H9 (cell line): Measurements from ENCODE around the gene AFF4. TPM values are rescaled to one million over a fixed set of nuclear protein-coding genes. Genes with fewer than 3 reads are reported as not detected.

ENCODE experiments used
- DNase-seq: peaks from one replicate; pipeline ENCODE4 v3.0.0-alpha.2; 2017
- H2AFZ ChIP-seq: one replicate; pipeline ENCODE4 v1.6.1; 2013; ENCODE audit warnings: mild to moderate bottlenecking, low read length, control low read depth, moderate library complexity
- H2AK5ac ChIP-seq: 2 replicates; pipeline ENCODE4 v1.6.1; 2013; ENCODE audit warnings: low read length, control low read depth, mixed read lengths; ENCODE audit not compliant: insufficient read length
- H2BK120ac ChIP-seq: one replicate; pipeline ENCODE4 v1.6.1; 2013; ENCODE audit warnings: low read depth, mild to moderate bottlenecking, low read length, control low read depth, inconsistent platforms; ENCODE audit not compliant: poor library complexity, severe bottlenecking
- H2BK12ac ChIP-seq: 2 replicates; pipeline ENCODE4 v1.6.1; 2013; ENCODE audit warnings: low read length, control low read depth, mixed read lengths, low read depth; ENCODE audit not compliant: insufficient read length
- H2BK15ac ChIP-seq: 2 replicates; pipeline ENCODE4 v1.6.1; 2013; ENCODE audit warnings: low read depth, low read length, control low read depth
- H2BK20ac ChIP-seq: one replicate; pipeline ENCODE4 v1.6.1; 2013; ENCODE audit warnings: low read depth, mild to moderate bottlenecking, low read length, control low read depth, inconsistent platforms; ENCODE audit not compliant: poor library complexity, severe bottlenecking
- H2BK5ac ChIP-seq: 2 replicates; pipeline ENCODE4 v1.6.1; 2013; ENCODE audit warnings: low read length, control low read depth, mixed read lengths; ENCODE audit not compliant: insufficient read length
- H3K14ac ChIP-seq: 2 replicates; pipeline ENCODE4 v1.6.1; 2013; ENCODE audit warnings: low read length, control low read depth; ENCODE audit not compliant: insufficient read depth
- H3K18ac ChIP-seq: 2 replicates; pipeline ENCODE4 v1.6.1; 2013; ENCODE audit warnings: low read depth, mild to moderate bottlenecking, mixed read lengths, low read length, control low read depth; ENCODE audit not compliant: insufficient read length
- H3K23ac ChIP-seq: 2 replicates; pipeline ENCODE4 v1.6.1; 2013; ENCODE audit warnings: low read length, control low read depth, mixed read lengths, low read depth; ENCODE audit not compliant: insufficient read length
- H3K23me2 ChIP-seq: 2 replicates; pipeline ENCODE4 v1.6.1; 2013; ENCODE audit warnings: low read depth, mild to moderate bottlenecking, mixed read lengths, low read length, control low read depth; ENCODE audit not compliant: insufficient read length, poor library complexity, severe bottlenecking
- H3K27ac ChIP-seq: 2 replicates; pipeline ENCODE4 v1.5.1; 2013; ENCODE audit warnings: low read length, control low read depth, mixed read lengths, low read depth; ENCODE audit not compliant: insufficient read length
- H3K27me3 ChIP-seq: 2 replicates; pipeline ENCODE4 v1.6.1; 2013; ENCODE audit warnings: low read length, control low read depth, inconsistent platforms; ENCODE audit not compliant: insufficient read depth
- H3K4ac ChIP-seq: 2 replicates; pipeline ENCODE4 v1.6.1; 2013; ENCODE audit warnings: low read depth, mild to moderate bottlenecking, control low read depth, inconsistent platforms, low read length, moderate library complexity
- H3K4me1 ChIP-seq: 2 replicates; pipeline ENCODE4 v1.6.1; 2013; ENCODE audit warnings: low read length, control low read depth, inconsistent platforms; ENCODE audit not compliant: insufficient read depth
- H3K4me2 ChIP-seq: 2 replicates; pipeline ENCODE4 v1.6.1; 2013; ENCODE audit warnings: low read length, control low read depth, mixed read lengths; ENCODE audit not compliant: insufficient read length, insufficient read depth
- H3K56ac ChIP-seq: 2 replicates; pipeline ENCODE4 v1.6.1; 2013; ENCODE audit warnings: low read depth, mild to moderate bottlenecking, mixed read lengths, low read length, control low read depth; ENCODE audit not compliant: insufficient read length
- H3K79me1 ChIP-seq: 2 replicates; pipeline ENCODE4 v1.6.1; 2013; ENCODE audit warnings: low read depth, mild to moderate bottlenecking, moderate library complexity, low read length, control low read depth, inconsistent platforms; ENCODE audit not compliant: insufficient read depth, poor library complexity, severe bottlenecking
- H3K79me2 ChIP-seq: 2 replicates; pipeline ENCODE4 v1.6.1; 2013; ENCODE audit warnings: low read length, control low read depth, inconsistent platforms; ENCODE audit not compliant: insufficient read depth
- H3K9ac ChIP-seq: 2 replicates; pipeline ENCODE4 v1.6.1; 2013; ENCODE audit warnings: low read length, control low read depth, mixed read lengths; ENCODE audit not compliant: insufficient read length; ENCODE audit errors: extremely low read depth
- H3K9me3 ChIP-seq: one replicate; pipeline ENCODE4 v1.6.1; 2013; ENCODE audit warnings: low read depth, low read length, inconsistent platforms; ENCODE audit not compliant: control insufficient read depth
- H3T11ph ChIP-seq: one replicate; pipeline ENCODE4 v1.6.1; 2013; ENCODE audit warnings: mild to moderate bottlenecking, low read length, control low read depth, inconsistent platforms
- H4K20me1 ChIP-seq: one replicate; pipeline ENCODE4 v1.6.1; 2013; ENCODE audit not compliant: control insufficient read depth, insufficient read length, insufficient read depth
- H4K5ac ChIP-seq: 2 replicates; pipeline ENCODE4 v1.6.1; 2013; ENCODE audit warnings: low read depth, mild to moderate bottlenecking, mixed read lengths, low read length, control low read depth; ENCODE audit not compliant: insufficient read length
- H4K8ac ChIP-seq: replicated peaks from 2 replicates; pipeline ENCODE4 v1.6.1; 2013; ENCODE audit warnings: low read length, control low read depth, mixed read lengths, low read depth; ENCODE audit not compliant: insufficient read length
- H4K91ac ChIP-seq: 2 replicates; pipeline ENCODE4 v1.6.1; 2013; ENCODE audit warnings: low read depth, mild to moderate bottlenecking, moderate library complexity, mixed read lengths, low read length, control low read depth; ENCODE audit not compliant: insufficient read length
- H3K27ac Mint-ChIP-seq, 3 experiments: 2 replicates in 2 of 3; 3 replicates in 1 of 3; pipeline ENCODE4 v1.8.0; 2020 to 2021; ENCODE audit warnings: mixed read lengths in 3 of 3, mild to moderate bottlenecking in 1 of 3, moderate library complexity in 1 of 3
- H3K27me3 Mint-ChIP-seq: 2 replicates; pipeline ENCODE4 v1.8.0; 2021; ENCODE audit warnings: low read depth, mild to moderate bottlenecking, moderate library complexity, mixed read lengths
- H3K36me3 Mint-ChIP-seq, 3 experiments: 2 replicates in 2 of 3; 3 replicates in 1 of 3; pipeline ENCODE4 v1.8.0; 2020 to 2021; ENCODE audit warnings: low read depth in 3 of 3, mixed read lengths in 3 of 3; ENCODE audit not compliant: insufficient read depth in 1 of 3
- H3K4me1 Mint-ChIP-seq, 2 experiments: 2 replicates each; pipeline ENCODE4 v1.8.0; 2020; ENCODE audit warnings: mixed read lengths in 2 of 2
- H3K4me3 Mint-ChIP-seq, 2 experiments: 2 replicates in 1 of 2; 3 replicates in 1 of 2; pipeline ENCODE4 v1.8.0; 2020 to 2021; ENCODE audit warnings: mild to moderate bottlenecking in 2 of 2, mixed read lengths in 2 of 2, moderate library complexity in 1 of 2
- H3K9me3 Mint-ChIP-seq, 2 experiments: 2 replicates in 1 of 2; 3 replicates in 1 of 2; pipeline ENCODE4 v1.8.0; 2020; ENCODE audit warnings: mild to moderate bottlenecking in 2 of 2, mixed read lengths in 2 of 2, moderate library complexity in 1 of 2
- CTCF ChIP-seq: fragments of 200-600 bp; sonication (generic); conservative IDR thresholded peaks from 3 replicates; pipeline ENCODE4 v1.8.0; 2021; ENCODE audit warnings: antibody characterized with exemption, mild to moderate bottlenecking
- WGBS: extraction: QIAGEN DNeasy Blood & Tissue Kit; methylation state at CpG from one replicate; pipeline ENCODE4 v1.1.7; 2013; ENCODE audit warnings: missing lambda C conversion rate, low lambda C conversion rate, mixed read lengths; ENCODE audit not compliant: insufficient read length; ENCODE audit errors: extremely low coverage; 5-methylcytosine and 5-hydroxymethylcytosine counted together
- total RNA-seq: library from RNA; stranded (reverse); gene quantifications from 2 replicates; pipeline ENCODE4 v1.2.1, GENCODE V29; 2021

Gene AFF4
- total RNA-seq, 1 experiment from 2014 or later: 73.2 TPM

- Histone ChIP-seq H3K79me2 (no peaks in the 10 kb centered on the region), H3K4me1 (no peaks in the 10 kb centered on the region), H2BK20ac (no peak overlapping the region), H3K23me2 (no peaks in the 10 kb centered on the region), H2AFZ (no peak overlapping the region), H2BK5ac (no peak overlapping the region), H2BK120ac (no peak overlapping the region), H3K14ac (no peak overlapping the region), H4K91ac (no peak overlapping the region), H2BK15ac (no peak overlapping the region), H3K79me1 (no peaks in the 10 kb centered on the region), H3K27ac (no peak overlapping the region), H4K5ac (no peak overlapping the region), H3K18ac (no peak overlapping the region), H3K9ac (no peak overlapping the region), H4K8ac (no peak overlapping the region), H3K56ac (no peak overlapping the region), H3K4ac (no peak overlapping the region), H4K20me1 (no peaks in the 10 kb centered on the region), H3K23ac (no peak overlapping the region), H3K4me2 (no peak overlapping the region), H3T11ph (no peak overlapping the region), H3K27me3 (no peaks in the 10 kb centered on the region), H2AK5ac (no peak overlapping the region), H2BK12ac (no peak overlapping the region), H3K9me3 (no peaks in the 10 kb centered on the region)
- DNase-seq: no peak
- no peaks in the 10 kb centered on the region for H3K9me3 Mint-ChIP-seq
- no peak overlapping the region for H3K4me3 Mint-ChIP-seq
- H3K36me3 Mint-ChIP-seq: peaks cover 4 to 27% (median 9%) of the 10 kb centered on the region in 3 experiments; a peak in 5 of 7 replicates
- no peak for TF ChIP-seq CTCF
- H3K27ac Mint-ChIP-seq: no peak overlapping the region
- no peaks in the 10 kb centered on the region for H3K27me3 Mint-ChIP-seq
- no CpG with 5 or more reads among the region's 2 CpGs for WGBS
- H3K4me1 Mint-ChIP-seq: no peaks in the 10 kb centered on the region
Measured at GRCh38 chr5:132999246-132999645, 35.8 kb upstream of the AFF4 start.
